ENCODE data around the gene ADGRL2. TPM values are rescaled to one million over a fixed set of nuclear protein-coding genes. Genes with fewer than 3 reads are reported as not detected.

The ADGRL2 gene
- total RNA-seq, 2 experiments from 2014 or later, result 0.05 TPM; not detected in 1

- Mint-ChIP-seq H3K36me3 (no peaks in the 10 kb centered on the region), H3K27me3 (no peaks in the 10 kb centered on the region), H3K27ac (no peak overlapping the region), H3K4me3 (no peak overlapping the region), H3K9me3 (ENCODE audit: low read depth) (peaks cover 6% of the 10 kb centered on the region), H3K4me1 (no peaks in the 10 kb centered on the region)
- DNase-seq (no peak), ATAC-seq (no peak)
- CTCF ChIA-PET, result no interaction called here
Observed at GRCh38 chr1:81921851-81922462, 121.2 kb downstream of the ADGRL2 start.

- no peak for ATAC-seq
- H3K4me1 Mint-ChIP-seq, result no peaks in the 10 kb centered on the region
- peaks cover 4% of the 10 kb centered on the region for H3K9me3 Mint-ChIP-seq (ENCODE audit: low read depth)
- no peak for DNase-seq
- H3K27ac Mint-ChIP-seq, result no peak overlapping the region
- H3K27me3 Mint-ChIP-seq, result no peaks in the 10 kb centered on the region
- H3K4me3 Mint-ChIP-seq, result no peak overlapping the region
- CTCF ChIA-PET, result no interaction called here
- H3K36me3 Mint-ChIP-seq, result no peaks in the 10 kb centered on the region
Observed at GRCh38 chr1:81922955-81923354, 122.2 kb downstream of the ADGRL2 start.

GRCh38 chr1:81929106-81929505, 128.4 kb downstream of the ADGRL2 start:
- Mint-ChIP-seq H3K36me3 (no peaks in the 10 kb centered on the region), H3K4me3 (no peak overlapping the region), H3K4me1 (no peaks in the 10 kb centered on the region), H3K27me3 (no peaks in the 10 kb centered on the region), H3K9me3 (ENCODE audit: low read depth) (no peaks in the 10 kb centered on the region), H3K27ac (no peak overlapping the region)
- DNase-seq (no peak), ATAC-seq (no peak)
- CTCF ChIA-PET, result no interaction called here

- DNase-seq (no peak), ATAC-seq (no peak)
- CTCF ChIA-PET, result no interaction called here
- H3K9me3 Mint-ChIP-seq (ENCODE audit: low read depth), result peaks cover 3% of the 10 kb centered on the region
- no peak overlapping the region for H3K4me3 Mint-ChIP-seq
- H3K27ac Mint-ChIP-seq, result no peak overlapping the region
- no peaks in the 10 kb centered on the region for H3K27me3 Mint-ChIP-seq
- H3K36me3 Mint-ChIP-seq, result no peaks in the 10 kb centered on the region
- no peaks in the 10 kb centered on the region for H3K4me1 Mint-ChIP-seq
Observed at GRCh38 chr1:81936853-81937252, 136.1 kb downstream of the ADGRL2 start.

GRCh38 chr1:81937791-81938450, 137.2 kb downstream of the ADGRL2 start:
- CTCF ChIA-PET, result no interaction called here
- ATAC-seq (no peak), DNase-seq (no peak)
- Mint-ChIP-seq H3K4me1 (no peaks in the 10 kb centered on the region), H3K27me3 (no peaks in the 10 kb centered on the region), H3K4me3 (no peak overlapping the region), H3K27ac (no peak overlapping the region), H3K9me3 (ENCODE audit: low read depth) (peaks cover 3% of the 10 kb centered on the region), H3K36me3 (no peaks in the 10 kb centered on the region)

- ATAC-seq (no peak), DNase-seq (no peak)
- H3K27ac Mint-ChIP-seq, result no peak overlapping the region
- H3K9me3 Mint-ChIP-seq (ENCODE audit: low read depth), result peaks cover 4% of the 10 kb centered on the region
- no peaks in the 10 kb centered on the region for H3K27me3 Mint-ChIP-seq
- H3K36me3 Mint-ChIP-seq, result no peaks in the 10 kb centered on the region
- CTCF ChIA-PET, result no interaction called here
- H3K4me3 Mint-ChIP-seq, result no peak overlapping the region
- no peaks in the 10 kb centered on the region for H3K4me1 Mint-ChIP-seq
Observed at GRCh38 chr1:81948495-81948894, 147.8 kb downstream of the ADGRL2 start.

- Mint-ChIP-seq H3K27ac (no peak overlapping the region), H3K36me3 (no peaks in the 10 kb centered on the region), H3K27me3 (no peaks in the 10 kb centered on the region), H3K4me3 (no peak overlapping the region), H3K4me1 (no peaks in the 10 kb centered on the region), H3K9me3 (ENCODE audit: low read depth) (peaks cover 4% of the 10 kb centered on the region)
- CTCF ChIA-PET, result no interaction called here
- no peak for DNase-seq
- no peak for ATAC-seq
Observed at GRCh38 chr1:81949421-81949820, 148.7 kb downstream of the ADGRL2 start.

GRCh38 chr1:81950037-81950436, 149.3 kb downstream of the ADGRL2 start:
- no peak for DNase-seq

GRCh38 chr1:81950591-81951244, 150.0 kb downstream of the ADGRL2 start:
- H3K4me1 Mint-ChIP-seq, result no peaks in the 10 kb centered on the region
- H3K27me3 Mint-ChIP-seq, result no peaks in the 10 kb centered on the region
- H3K27ac Mint-ChIP-seq, result no peak overlapping the region
- DNase-seq (no peak), ATAC-seq (no peak)
- no peak overlapping the region for H3K4me3 Mint-ChIP-seq
- peaks cover 4% of the 10 kb centered on the region for H3K9me3 Mint-ChIP-seq (ENCODE audit: low read depth)
- H3K36me3 Mint-ChIP-seq, result no peaks in the 10 kb centered on the region
- CTCF ChIA-PET, result no interaction called here

More at GRCh38 chr1:81950037-81950436, 149.3 kb downstream of the ADGRL2 start:
- H3K4me3 Mint-ChIP-seq, result no peak overlapping the region
- no peaks in the 10 kb centered on the region for H3K27me3 Mint-ChIP-seq
- ATAC-seq, result no peak
- H3K27ac Mint-ChIP-seq, result no peak overlapping the region
- peaks cover 4% of the 10 kb centered on the region for H3K9me3 Mint-ChIP-seq (ENCODE audit: low read depth)
- no peaks in the 10 kb centered on the region for H3K4me1 Mint-ChIP-seq
- CTCF ChIA-PET, result no interaction called here
- no peaks in the 10 kb centered on the region for H3K36me3 Mint-ChIP-seq

- no peaks in the 10 kb centered on the region for H3K4me1 Mint-ChIP-seq
- CTCF ChIA-PET, result no interaction called here
- no peak overlapping the region for H3K27ac Mint-ChIP-seq
Observed at GRCh38 chr1:81954534-81955020, 153.8 kb downstream of the ADGRL2 start.

GRCh38 chr1:81967951-81968350, 167.2 kb downstream of the ADGRL2 start:
- Mint-ChIP-seq H3K9me3 (ENCODE audit: low read depth) (peaks cover 5% of the 10 kb centered on the region), H3K36me3 (no peaks in the 10 kb centered on the region), H3K4me1 (no peaks in the 10 kb centered on the region), H3K27me3 (no peaks in the 10 kb centered on the region), H3K27ac (no peak overlapping the region), H3K4me3 (no peak overlapping the region)
- DNase-seq (no peak), ATAC-seq (no peak)
- CTCF ChIA-PET, result no interaction called here

More at GRCh38 chr1:81954534-81955020, 153.8 kb downstream of the ADGRL2 start:
- no peaks in the 10 kb centered on the region for H3K36me3 Mint-ChIP-seq
- H3K27me3 Mint-ChIP-seq, result no peaks in the 10 kb centered on the region
- ATAC-seq (no peak), DNase-seq (no peak)
- no peak overlapping the region for H3K4me3 Mint-ChIP-seq
- peaks cover 2% of the 10 kb centered on the region for H3K9me3 Mint-ChIP-seq (ENCODE audit: low read depth)

- Mint-ChIP-seq H3K36me3 (no peaks in the 10 kb centered on the region), H3K27me3 (no peaks in the 10 kb centered on the region), H3K4me1 (no peaks in the 10 kb centered on the region), H3K27ac (no peak overlapping the region), H3K4me3 (no peak overlapping the region), H3K9me3 (ENCODE audit: low read depth) (peaks cover 2% of the 10 kb centered on the region)
- DNase-seq (no peak), ATAC-seq (no peak)
- CTCF ChIA-PET, result no interaction called here
Observed at GRCh38 chr1:81970416-81970815, 169.7 kb downstream of the ADGRL2 start.

GRCh38 chr1:81974222-81974841, 173.6 kb downstream of the ADGRL2 start:
- H3K9me3 Mint-ChIP-seq (ENCODE audit: low read depth), result no peaks in the 10 kb centered on the region
- ATAC-seq, result no peak
- H3K36me3 Mint-ChIP-seq, result no peaks in the 10 kb centered on the region
- CTCF ChIA-PET, result no interaction called here
- no peak overlapping the region for H3K27ac Mint-ChIP-seq
- no peaks in the 10 kb centered on the region for H3K4me1 Mint-ChIP-seq
- no peak for DNase-seq
- H3K4me3 Mint-ChIP-seq, result no peak overlapping the region
- no peaks in the 10 kb centered on the region for H3K27me3 Mint-ChIP-seq

Measured in activated CD8-positive, alpha-beta memory T cell treated with anti-CD3 and anti-CD28 coated beads, Interleukin-2, amount 10 ng/mL, durations not matched to agents 7 days and 5 days (primary cell).